Measurements from ENCODE around the gene SERPINA9. TPM values are rescaled to one million over a fixed set of nuclear protein-coding genes. Genes with fewer than 3 reads are reported as not detected.

The SERPINA9 gene
- total RNA-seq, 6 experiments from 2014 or later, result 0.18 TPM; not detected in 5

GRCh38 chr14:94427016-94427613 lies 48.9 kb downstream of the SERPINA9 start:
- Histone ChIP-seq H3K9me3 (no peaks in the 10 kb centered on the region), H3K4me3 (no peak overlapping the region), H3K27ac (no peak overlapping the region), H3K36me3 (no peaks in the 10 kb centered on the region), H3K4me1 (peaks cover 0 to 5% (median 0%) of the 10 kb centered on the region in 4 donors), H3K27me3 (no peaks in the 10 kb centered on the region)
- WGBS (ENCODE audit: insufficient coverage, low coverage, low lambda C conversion rate, missing lambda C conversion rate), result 62% methylated on average over 9 of the region's 9 CpGs
- DNase-seq, result no peak
- intact Hi-C loops (cut with DNase I), result loop anchor here in 1 of 2 donors (10.0 kb wide), 1 partner anchor 118 kb away; no protein-coding TSS in a partner anchor
- no peak for TF ChIP-seq POLR2A (IDR thresholded peaks at IDR 0.05)
- no peak for TF ChIP-seq CTCF (IDR thresholded peaks at IDR 0.05)
- ATAC-seq, result no peak

DNA sequence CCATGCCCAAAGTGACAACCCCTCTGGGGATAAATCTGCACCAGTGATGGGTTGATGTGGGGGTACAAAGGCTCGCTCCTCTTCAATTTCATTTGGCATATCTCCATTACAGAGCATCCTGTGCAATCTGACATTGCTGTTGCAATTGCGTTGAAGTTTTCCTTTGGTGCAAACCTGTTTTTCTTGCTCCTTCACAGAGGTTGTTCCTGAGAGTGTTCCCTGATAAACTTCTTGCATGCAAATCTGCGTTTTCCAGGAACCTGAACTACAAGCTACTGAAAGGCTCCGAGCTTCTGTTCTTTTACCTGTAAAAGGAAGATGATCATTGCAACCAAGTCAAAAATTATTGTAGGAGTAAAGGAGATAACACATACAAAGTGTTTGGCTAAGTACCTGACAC lies 49.5 kb downstream of the SERPINA9 start:
- 93% methylated on average over 3 of the region's 4 CpGs for WGBS (ENCODE audit: insufficient coverage, low coverage, low lambda C conversion rate, missing lambda C conversion rate)
- no peak for ATAC-seq
- Histone ChIP-seq H3K4me3 (no peak overlapping the region), H3K27ac (no peak overlapping the region), H3K27me3 (no peaks in the 10 kb centered on the region), H3K9me3 (no peaks in the 10 kb centered on the region), H3K4me1 (peaks cover 0 to 5% (median 0%) of the 10 kb centered on the region in 4 donors), H3K36me3 (no peaks in the 10 kb centered on the region)
- TF ChIP-seq POLR2A (IDR thresholded peaks at IDR 0.05), result no peak
- TF ChIP-seq CTCF (IDR thresholded peaks at IDR 0.05), result no peak
- intact Hi-C loops (cut with DNase I), result loop anchor here in 1 of 2 donors (10.0 kb wide), 1 partner anchor 118 kb away; no protein-coding TSS in a partner anchor
- no peak for DNase-seq

DNA sequence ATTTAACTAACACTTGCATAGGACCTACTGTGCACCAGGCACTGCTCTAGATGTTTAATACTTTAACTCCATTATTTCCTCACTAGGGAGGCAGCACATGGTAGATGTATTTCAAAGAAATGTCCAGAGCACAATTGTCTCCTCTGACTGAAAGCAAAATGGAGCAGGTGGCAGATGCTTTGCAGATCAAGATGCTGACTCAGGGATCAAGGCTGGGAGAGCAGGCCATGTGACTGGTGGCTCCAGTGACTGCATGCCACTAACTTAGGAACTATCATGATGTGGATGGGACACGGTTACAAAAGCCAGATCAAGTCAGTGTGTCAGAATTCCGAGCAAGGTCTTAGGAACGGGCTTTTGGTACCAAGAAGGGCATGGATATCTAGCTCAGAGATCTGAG lies 51.6 kb downstream of the SERPINA9 start:
- intact Hi-C loops (cut with DNase I), result loop anchor here in 1 of 2 donors (10.0 kb wide), 1 partner anchor 120 kb away; no protein-coding TSS in a partner anchor
- TF ChIP-seq POLR2A (IDR thresholded peaks at IDR 0.05) (no peak), CTCF (IDR thresholded peaks at IDR 0.05) (no peak)
- H3K36me3 ChIP-seq, result no peaks in the 10 kb centered on the region
- DNase-seq, result no peak
- peaks cover 0 to 5% (median 0%) of the 10 kb centered on the region in 4 donors for H3K4me1 ChIP-seq
- no peak for ATAC-seq
- no peak overlapping the region for H3K27ac ChIP-seq
- no peaks in the 10 kb centered on the region for H3K9me3 ChIP-seq
- no CpG with 5 or more reads among the region's 3 CpGs for WGBS (ENCODE audit: insufficient coverage, low coverage, low lambda C conversion rate, missing lambda C conversion rate)
- H3K4me3 ChIP-seq, result no peak overlapping the region
- H3K27me3 ChIP-seq, result no peaks in the 10 kb centered on the region

DNA sequence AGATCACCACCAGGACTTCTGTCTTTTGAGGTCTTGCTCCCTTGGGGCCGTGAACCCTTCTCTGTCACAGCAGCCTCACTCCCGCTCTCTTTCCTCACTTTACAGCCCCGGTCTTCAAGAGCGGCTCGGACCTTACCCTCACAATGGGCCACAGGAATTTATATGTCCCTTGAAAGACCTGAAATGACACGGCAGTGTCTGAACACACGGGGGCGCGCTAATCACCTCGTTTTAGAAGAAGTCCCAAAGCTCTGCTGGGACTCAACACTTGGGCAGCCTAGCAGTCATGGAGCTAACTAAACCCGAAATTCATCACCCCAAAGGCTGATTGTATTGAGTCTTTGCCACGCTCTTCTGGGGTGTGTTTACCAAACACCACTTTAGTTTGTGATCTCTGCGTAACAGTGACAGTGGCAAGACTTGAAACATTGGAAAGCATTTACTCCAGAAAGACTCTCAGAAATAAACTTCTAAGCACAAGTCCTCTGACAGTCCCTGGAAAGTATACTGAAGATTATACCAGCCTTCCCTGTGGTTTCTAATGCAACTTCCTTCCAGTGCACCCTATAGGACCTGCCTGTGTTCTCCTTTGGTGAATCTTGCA lies 52.4 kb downstream of the SERPINA9 start:
- ATAC-seq (peak; percentile 96 to 99 (median 98)), DNase-seq (peak; percentile 81 to 85 (median 84))
- H3K36me3 ChIP-seq, result no peaks in the 10 kb centered on the region
- 8% methylated on average over 13 of the region's 13 CpGs for WGBS (ENCODE audit: insufficient coverage, low coverage, low lambda C conversion rate, missing lambda C conversion rate)
- intact Hi-C loops (cut with DNase I), result loop anchor here in 1 of 2 donors (10.0 kb wide), 1 partner anchor 121 kb away; no protein-coding TSS in a partner anchor
- H3K9me3 ChIP-seq, result no peaks in the 10 kb centered on the region
- H3K27ac ChIP-seq, result no peak overlapping the region
- peaks cover 0 to 1% (median 0%) of the 10 kb centered on the region in 4 donors for H3K4me1 ChIP-seq
- TF ChIP-seq CTCF (IDR thresholded peaks at IDR 0.05) (peak; percentile 59 to 73 (median 66)), POLR2A (IDR thresholded peaks at IDR 0.05) (no peak)
- no peaks in the 10 kb centered on the region for H3K27me3 ChIP-seq
- H3K4me3 ChIP-seq, result no peak overlapping the region

All from right lobe of liver (tissue), 6 donors.